ENCODE data around the gene GZF1. TPM values are rescaled to one million over a fixed set of nuclear protein-coding genes. Genes with fewer than 3 reads are reported as not detected.

Gene GZF1
- total RNA-seq, 1 donor from 2014 or later: 12.9 TPM

DNA sequence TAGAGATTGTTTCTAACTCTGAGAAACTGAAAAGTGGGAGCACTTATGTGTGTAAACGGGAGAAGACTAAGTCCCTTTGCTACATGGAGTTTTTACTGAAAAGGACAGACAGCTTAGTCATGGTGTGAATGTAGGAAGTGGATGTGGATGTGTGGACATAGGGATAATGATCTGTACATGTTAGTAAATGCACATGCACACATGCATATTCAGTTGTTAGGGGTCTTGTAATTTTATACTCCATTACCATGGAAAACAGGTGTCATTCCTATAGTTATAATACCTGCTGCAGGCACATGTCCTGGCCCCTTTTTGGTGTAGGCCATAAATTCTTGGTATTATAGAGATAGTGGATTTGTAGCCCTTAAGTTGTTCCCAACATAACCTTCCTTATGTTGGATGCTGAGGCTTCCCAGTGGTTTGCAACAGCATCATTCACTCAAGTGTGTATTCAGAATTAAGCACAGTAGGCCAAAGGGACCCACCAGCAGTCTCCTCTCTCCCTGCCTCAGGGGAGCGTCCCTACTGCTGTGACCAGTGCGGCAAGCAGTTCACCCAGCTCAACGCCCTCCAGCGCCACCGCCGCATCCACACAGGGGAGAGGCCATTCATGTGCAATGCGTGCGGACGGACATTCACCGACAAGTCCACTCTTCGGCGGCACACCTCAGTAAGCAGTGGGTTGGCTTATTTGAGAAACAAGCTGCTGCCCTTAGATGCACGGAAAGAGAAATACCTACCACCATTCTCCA is 7.3 kb downstream of the GZF1 start:
- Histone ChIP-seq H3K36me3 (peaks cover 18% of the 10 kb centered on the region), H3F3A (ENCODE audit: low read depth) (no peaks in the 10 kb centered on the region), H3K27ac (no peak overlapping the region), H3K4me1 (no peaks in the 10 kb centered on the region), H3K4me3 (no peak overlapping the region), H3K4me2 (no peak overlapping the region), H2AFZ (replicated peaks) (no peak overlapping the region), H4K20me1 (ENCODE audit: low read depth) (peaks cover 56% of the 10 kb centered on the region), H3K27me3 (no peaks in the 10 kb centered on the region), H3K9ac (no peak overlapping the region), H3K9me3 (ENCODE audit: low read depth) (no peaks in the 10 kb centered on the region), H3K79me2 (ENCODE audit: low read depth) (peaks cover 47% of the 10 kb centered on the region)
- H3K4me3 Mint-ChIP-seq: no peak overlapping the region
- TF ChIP-seq EZH2 (IDR thresholded peaks at IDR 0.05) (no peak), EZH2phosphoT487 (IDR thresholded peaks at IDR 0.05) (no peak)
- TF ChIP-seq, protein P1, sequence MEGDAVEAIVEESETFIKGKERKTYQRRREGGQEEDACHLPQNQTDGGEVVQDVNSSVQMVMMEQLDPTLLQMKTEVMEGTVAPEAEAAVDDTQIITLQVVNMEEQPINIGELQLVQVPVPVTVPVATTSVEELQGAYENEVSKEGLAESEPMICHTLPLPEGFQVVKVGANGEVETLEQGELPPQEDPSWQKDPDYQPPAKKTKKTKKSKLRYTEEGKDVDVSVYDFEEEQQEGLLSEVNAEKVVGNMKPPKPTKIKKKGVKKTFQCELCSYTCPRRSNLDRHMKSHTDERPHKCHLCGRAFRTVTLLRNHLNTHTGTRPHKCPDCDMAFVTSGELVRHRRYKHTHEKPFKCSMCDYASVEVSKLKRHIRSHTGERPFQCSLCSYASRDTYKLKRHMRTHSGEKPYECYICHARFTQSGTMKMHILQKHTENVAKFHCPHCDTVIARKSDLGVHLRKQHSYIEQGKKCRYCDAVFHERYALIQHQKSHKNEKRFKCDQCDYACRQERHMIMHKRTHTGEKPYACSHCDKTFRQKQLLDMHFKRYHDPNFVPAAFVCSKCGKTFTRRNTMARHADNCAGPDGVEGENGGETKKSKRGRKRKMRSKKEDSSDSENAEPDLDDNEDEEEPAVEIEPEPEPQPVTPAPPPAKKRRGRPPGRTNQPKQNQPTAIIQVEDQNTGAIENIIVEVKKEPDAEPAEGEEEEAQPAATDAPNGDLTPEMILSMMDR (IDR thresholded peaks at IDR 0.05): no peak
- no peaks in the 10 kb centered on the region for H3K27me3 Mint-ChIP-seq (ENCODE audit: insufficient read depth, low read depth)
- H3K9me3 Mint-ChIP-seq: no peaks in the 10 kb centered on the region
- no peak overlapping the region for H3K27ac Mint-ChIP-seq
- no peak for DNase-seq (ENCODE audit: low spot score)
- peaks cover 37% of the 10 kb centered on the region for H3K36me3 Mint-ChIP-seq
- H3K4me1 Mint-ChIP-seq: peaks cover 17% of the 10 kb centered on the region

DNA sequence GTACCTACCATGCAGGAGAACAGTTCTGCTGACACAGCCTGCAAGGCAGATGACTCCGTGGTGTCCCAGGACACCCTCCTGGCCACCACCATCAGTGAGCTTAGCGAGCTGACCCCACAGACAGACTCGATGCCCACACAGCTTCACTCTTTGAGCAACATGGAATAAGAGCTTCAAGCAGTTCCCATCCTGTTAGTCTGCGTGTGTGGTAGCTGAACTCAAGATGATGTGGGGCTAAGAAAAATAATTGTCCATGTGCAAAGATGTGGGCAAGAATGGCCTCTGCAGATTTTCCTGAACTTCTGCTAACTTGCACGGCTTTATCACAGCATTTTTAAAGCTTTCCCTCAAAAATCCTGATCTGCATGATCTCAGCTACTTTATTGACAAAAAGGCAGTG is 8.3 kb downstream of the GZF1 start:
- TF ChIP-seq EZH2phosphoT487 (IDR thresholded peaks at IDR 0.05): no peak
- TF ChIP-seq EZH2 (IDR thresholded peaks at IDR 0.05): no peak
- TF ChIP-seq, protein P1 (IDR thresholded peaks at IDR 0.05): no peak
- H3K27ac Mint-ChIP-seq: no peak overlapping the region
- H2AFZ ChIP-seq (replicated peaks): no peak overlapping the region
- no peak overlapping the region for H3K4me3 ChIP-seq
- peaks cover 49% of the 10 kb centered on the region for H4K20me1 ChIP-seq (ENCODE audit: low read depth)
- H3K27me3 Mint-ChIP-seq (ENCODE audit: insufficient read depth, low read depth): no peaks in the 10 kb centered on the region
- no peaks in the 10 kb centered on the region for H3F3A ChIP-seq (ENCODE audit: low read depth)
- H3K36me3 ChIP-seq: peaks cover 18% of the 10 kb centered on the region
- H3K4me1 Mint-ChIP-seq: peaks cover 14% of the 10 kb centered on the region
- no peak overlapping the region for H3K9ac ChIP-seq
- no peaks in the 10 kb centered on the region for H3K4me1 ChIP-seq
- H3K36me3 Mint-ChIP-seq: peaks cover 34% of the 10 kb centered on the region
- no peaks in the 10 kb centered on the region for H3K27me3 ChIP-seq
- no peak overlapping the region for H3K4me3 Mint-ChIP-seq
- peaks cover 37% of the 10 kb centered on the region for H3K79me2 ChIP-seq (ENCODE audit: low read depth)
- no peak overlapping the region for H3K4me2 ChIP-seq
- H3K27ac ChIP-seq: no peak overlapping the region
- no peaks in the 10 kb centered on the region for H3K9me3 Mint-ChIP-seq
- H3K9me3 ChIP-seq (ENCODE audit: low read depth): no peaks in the 10 kb centered on the region
- no peak for DNase-seq (ENCODE audit: low spot score)

DNA sequence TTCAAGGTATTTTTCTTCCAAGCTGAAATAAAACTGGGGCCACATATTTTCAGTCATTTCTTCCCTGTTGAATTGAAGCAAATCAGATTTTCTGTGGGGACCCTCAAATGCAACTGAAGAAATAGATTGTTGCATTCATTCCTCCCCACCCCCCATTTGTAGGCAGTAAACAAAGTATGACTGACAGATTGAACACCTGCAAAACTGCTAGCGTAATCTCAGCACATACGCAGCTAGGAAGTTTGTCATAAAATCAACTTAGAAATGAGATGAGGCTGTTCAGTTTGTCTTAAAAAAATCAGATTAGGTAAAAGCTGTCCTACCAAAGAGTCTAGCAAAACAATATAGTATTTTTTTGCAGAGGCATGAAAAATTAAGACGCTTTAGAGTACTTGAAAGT is 8.9 kb downstream of the GZF1 start:
- peaks cover 39% of the 10 kb centered on the region for H3K36me3 Mint-ChIP-seq

More for the DNA sequence above, 8.9 kb downstream of the GZF1 start:
- H3K9me3 ChIP-seq (ENCODE audit: low read depth): no peaks in the 10 kb centered on the region
- no peak overlapping the region for H3K27ac ChIP-seq
- no peaks in the 10 kb centered on the region for H3F3A ChIP-seq (ENCODE audit: low read depth)
- no peak overlapping the region for H3K4me2 ChIP-seq
- H3K27me3 Mint-ChIP-seq (ENCODE audit: insufficient read depth, low read depth): no peaks in the 10 kb centered on the region
- H3K36me3 ChIP-seq: peaks cover 18% of the 10 kb centered on the region
- no peak overlapping the region for H3K4me3 Mint-ChIP-seq
- no peak overlapping the region for H3K4me3 ChIP-seq
- no peaks in the 10 kb centered on the region for H3K4me1 ChIP-seq
- H3K9ac ChIP-seq: no peak overlapping the region
- H3K79me2 ChIP-seq (ENCODE audit: low read depth): peaks cover 31% of the 10 kb centered on the region
- TF ChIP-seq EZH2 (IDR thresholded peaks at IDR 0.05): no peak
- TF ChIP-seq, protein P1 (IDR thresholded peaks at IDR 0.05): no peak
- no peak for TF ChIP-seq EZH2phosphoT487 (IDR thresholded peaks at IDR 0.05)
- no peak overlapping the region for H3K27ac Mint-ChIP-seq
- H2AFZ ChIP-seq (replicated peaks): no peak overlapping the region
- peaks cover 14% of the 10 kb centered on the region for H3K4me1 Mint-ChIP-seq
- H4K20me1 ChIP-seq (ENCODE audit: low read depth): peaks cover 43% of the 10 kb centered on the region
- peaks cover 3% of the 10 kb centered on the region for H3K9me3 Mint-ChIP-seq
- H3K27me3 ChIP-seq: no peaks in the 10 kb centered on the region
- DNase-seq (ENCODE audit: low spot score): no peak

Measured in neural progenitor cell (in vitro differentiated cells).